Subcutaneous abdominal adipose tissue (tissue), 5 donors: ENCODE results near the gene NOP10.
"Not testable (repeated sequence)": the region's sequence is repeated elsewhere in the genome, so short reads cannot be mapped to it uniquely, and the experiment has no call there.

Experiments
- H3K27ac ChIP-seq: one replicate; pipeline ENCODE4 v1.7.0; 2013; ENCODE audit warnings: low read depth, mild to moderate bottlenecking, inconsistent platforms, low read length, moderate library complexity
- H3K27me3 ChIP-seq, 5 donors: one replicate each; pipeline ENCODE4 v1.7.0; 2013; ENCODE audit warnings: low read length in 5 of 5, inconsistent platforms in 1 of 5; ENCODE audit not compliant: control insufficient read depth in 5 of 5, insufficient read depth in 4 of 5
- H3K36me3 ChIP-seq, 5 donors: one replicate each; pipeline ENCODE4 v1.7.0; 2013; ENCODE audit warnings: low read length in 5 of 5; ENCODE audit not compliant: control insufficient read depth in 5 of 5, insufficient read depth in 5 of 5
- H3K4me1 ChIP-seq, 5 donors: one replicate each; pipeline ENCODE4 v1.7.0; 2013; ENCODE audit warnings: low read length in 5 of 5, mild to moderate bottlenecking in 3 of 5, moderate library complexity in 1 of 5; ENCODE audit not compliant: control insufficient read depth in 5 of 5, insufficient read depth in 5 of 5
- H3K4me3 ChIP-seq, 5 donors: one replicate each; pipeline ENCODE4 v1.7.0; 2013; ENCODE audit warnings: low read length in 5 of 5, low read depth in 1 of 5
- H3K9ac ChIP-seq, 5 donors: one replicate each; pipeline ENCODE4 v1.7.0; 2013; ENCODE audit warnings: low read length in 5 of 5, mild to moderate bottlenecking in 4 of 5, moderate library complexity in 3 of 5
- H3K9me3 ChIP-seq, 5 donors: one replicate each; pipeline ENCODE4 v1.7.0; 2013; ENCODE audit warnings: low read length in 5 of 5; ENCODE audit not compliant: control insufficient read depth in 5 of 5
- donor health status: healthy.
- donor health status: healthy.
- donor health status: healthy.
- donor health status: healthy.
- donor health status: healthy.

The NOP10 gene

GRCh38 chr15:34342737-34343575, at the start of gene NOP10, which contains the start of gene NUTM1:
Gene NOP10, minus strand, starts transcription at chr15:34343136. Its CDS starts 63 bp downstream, at chr15:34343073.
Gene NUTM1, plus strand, starts transcription at chr15:34343315. Its CDS starts 382 bp downstream, at chr15:34343697.
- peak within 1 kb of the TSS; percentile 86 to 100 (median 99) for H3K4me3 ChIP-seq
- H3K27me3 ChIP-seq = no peaks in the 10 kb centered on the region
- peak within 1 kb of the TSS; percentile 94 for H3K27ac ChIP-seq
- no peaks in the 10 kb centered on the region for H3K9me3 ChIP-seq
- H3K9ac ChIP-seq = peak within 1 kb of the TSS; percentile 77 to 99 (median 95)
- H3K36me3 ChIP-seq = peaks cover 0 to 4% (median 0%) of the 10 kb centered on the region in 5 donors
- H3K4me1 ChIP-seq = peaks cover 2 to 27% (median 21%) of the 10 kb centered on the region in 5 donors

- H3K4me3 ChIP-seq, H3K27me3 ChIP-seq, H3K9ac ChIP-seq, H3K4me1 ChIP-seq, H3K9me3 ChIP-seq, H3K27ac ChIP-seq, H3K36me3 ChIP-seq: not testable (repeated sequence)
Measured at GRCh38 chr15:34389594-34390086, 46.7 kb upstream of the NOP10 start.

- H3K4me1 ChIP-seq, H3K9me3 ChIP-seq, H3K27ac ChIP-seq, H3K9ac ChIP-seq, H3K27me3 ChIP-seq, H3K36me3 ChIP-seq, H3K4me3 ChIP-seq: not testable (repeated sequence)
Measured at GRCh38 chr15:34381829-34382521, 39.0 kb upstream of the NOP10 start.

- not testable (repeated sequence) for H3K36me3 ChIP-seq, H3K4me1 ChIP-seq, H3K9ac ChIP-seq, H3K9me3 ChIP-seq, H3K4me3 ChIP-seq, H3K27ac ChIP-seq, H3K27me3 ChIP-seq
Measured at GRCh38 chr15:34380491-34380890, 37.6 kb upstream of the NOP10 start.

GRCh38 chr15:34376856-34377255, 33.9 kb upstream of the NOP10 start:
- no peaks in the 10 kb centered on the region for H3K27me3 ChIP-seq
- H3K27ac ChIP-seq = no peak overlapping the region
- H3K9ac ChIP-seq = no peak overlapping the region
- peaks cover 0 to 2% (median 0%) of the 10 kb centered on the region in 5 donors for H3K36me3 ChIP-seq
- H3K4me3 ChIP-seq = no peak overlapping the region
- H3K9me3 ChIP-seq = no peaks in the 10 kb centered on the region
- H3K4me1 ChIP-seq = no peaks in the 10 kb centered on the region

GRCh38 chr15:34375541-34375940, 32.6 kb upstream of the NOP10 start:
- not testable (repeated sequence) for H3K36me3 ChIP-seq, H3K9ac ChIP-seq, H3K4me3 ChIP-seq, H3K9me3 ChIP-seq, H3K4me1 ChIP-seq, H3K27me3 ChIP-seq, H3K27ac ChIP-seq

GRCh38 chr15:34374816-34375215, 31.9 kb upstream of the NOP10 start:
- H3K27ac ChIP-seq = no peak overlapping the region
- no peak overlapping the region for H3K9ac ChIP-seq
- H3K36me3 ChIP-seq = no peaks in the 10 kb centered on the region

GRCh38 chr15:34373951-34374350, 31.0 kb upstream of the NOP10 start:
- H3K27ac ChIP-seq = no peak overlapping the region
- H3K4me3 ChIP-seq = no peak overlapping the region
- H3K27me3 ChIP-seq = no peaks in the 10 kb centered on the region
- no peaks in the 10 kb centered on the region for H3K36me3 ChIP-seq
- H3K4me1 ChIP-seq = no peaks in the 10 kb centered on the region
- no peaks in the 10 kb centered on the region for H3K9me3 ChIP-seq
- H3K9ac ChIP-seq = no peak overlapping the region

More at GRCh38 chr15:34374816-34375215, 31.9 kb upstream of the NOP10 start:
- Histone ChIP-seq H3K9me3 (no peaks in the 10 kb centered on the region), H3K27me3 (no peaks in the 10 kb centered on the region), H3K4me1 (no peaks in the 10 kb centered on the region), H3K4me3 (no peak overlapping the region)

- H3K9me3 ChIP-seq = no peaks in the 10 kb centered on the region
- H3K9ac ChIP-seq = no peak overlapping the region
- peaks cover 5 to 26% (median 19%) of the 10 kb centered on the region in 5 donors for H3K4me1 ChIP-seq
- no peak overlapping the region for H3K4me3 ChIP-seq
- no peaks in the 10 kb centered on the region for H3K27me3 ChIP-seq
- H3K36me3 ChIP-seq = no peaks in the 10 kb centered on the region
- H3K27ac ChIP-seq = no peak overlapping the region
Measured at GRCh38 chr15:34370643-34371042, 27.7 kb upstream of the NOP10 start.

GRCh38 chr15:34370129-34370528, 27.2 kb upstream of the NOP10 start:
- H3K9me3 ChIP-seq = no peaks in the 10 kb centered on the region
- no peak overlapping the region for H3K9ac ChIP-seq
- H3K27ac ChIP-seq = no peak overlapping the region
- peaks cover 8 to 29% (median 20%) of the 10 kb centered on the region in 5 donors for H3K4me1 ChIP-seq
- no peaks in the 10 kb centered on the region for H3K27me3 ChIP-seq
- H3K4me3 ChIP-seq = no peak overlapping the region
- H3K36me3 ChIP-seq = no peaks in the 10 kb centered on the region
